Fibroblast of villous mesenchyme (primary cell): ENCODE measurements around the gene LRRC51. TPM values are rescaled to one million over a fixed set of nuclear protein-coding genes. Genes with fewer than 3 reads are reported as not detected.
"Not testable (repeated sequence)": the region's sequence is repeated elsewhere in the genome, so short reads cannot be mapped to it uniquely, and the experiment has no call there.

Experiments used
- DNase-seq: peaks from one replicate; pipeline ENCODE4 v3.0.0-alpha.2; 2010; ENCODE audit warnings: low read depth
- H3K4me3 ChIP-seq: 2 replicates; pipeline ENCODE4 v1.5.1; 2011; ENCODE audit warnings: low read depth, mild to moderate bottlenecking, low read length
- small RNA-seq: library from RNA; depleted of rRNA; stranded (forward); fragments of <200 nt; gene quantifications from one replicate; pipeline ENCODE3, GENCODE V24; 2012
- total RNA-seq: library from RNA; depleted of rRNA; stranded (reverse); fragments of >200 nt; gene quantifications from 2 replicates; pipeline ENCODE4 v1.2.3, GENCODE V29; 2012
- TF ChIP-seq, protein P1 (sequence below): IDR thresholded peaks from 2 replicates; pipeline ENCODE4 v1.5.1; 2012; ENCODE audit warnings: low read depth, mild to moderate bottlenecking, low read length; ENCODE audit not compliant: insufficient read depth

The LRRC51 gene
- total RNA-seq, 1 donor = 4.3 TPM

DNA sequence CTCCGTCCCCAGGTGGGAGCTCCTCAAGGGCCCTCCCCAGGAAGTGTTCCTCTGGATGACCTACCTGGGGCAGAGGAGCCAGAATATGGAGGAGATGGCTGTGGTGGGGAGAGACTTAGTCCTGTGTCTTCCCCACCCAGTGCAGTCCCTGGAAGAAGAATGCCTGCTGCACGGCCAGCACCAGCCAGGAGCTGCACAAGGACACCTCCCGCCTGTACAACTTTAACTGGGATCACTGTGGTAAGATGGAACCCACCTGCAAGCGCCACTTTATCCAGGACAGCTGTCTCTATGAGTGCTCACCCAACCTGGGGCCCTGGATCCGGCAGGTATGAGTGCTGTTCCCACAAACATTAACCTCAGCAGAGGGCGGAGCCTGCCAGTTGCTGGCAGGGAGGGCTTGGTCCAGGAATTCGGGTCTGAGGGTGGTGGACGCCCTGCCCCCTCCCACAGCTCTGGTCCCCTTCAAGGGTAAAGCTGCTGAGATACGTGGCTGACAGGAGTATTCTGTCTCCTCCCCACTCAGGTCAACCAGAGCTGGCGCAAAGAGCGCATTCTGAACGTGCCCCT lies 58.3 kb downstream of the LRRC51 start:
- TF ChIP-seq, protein P1, sequence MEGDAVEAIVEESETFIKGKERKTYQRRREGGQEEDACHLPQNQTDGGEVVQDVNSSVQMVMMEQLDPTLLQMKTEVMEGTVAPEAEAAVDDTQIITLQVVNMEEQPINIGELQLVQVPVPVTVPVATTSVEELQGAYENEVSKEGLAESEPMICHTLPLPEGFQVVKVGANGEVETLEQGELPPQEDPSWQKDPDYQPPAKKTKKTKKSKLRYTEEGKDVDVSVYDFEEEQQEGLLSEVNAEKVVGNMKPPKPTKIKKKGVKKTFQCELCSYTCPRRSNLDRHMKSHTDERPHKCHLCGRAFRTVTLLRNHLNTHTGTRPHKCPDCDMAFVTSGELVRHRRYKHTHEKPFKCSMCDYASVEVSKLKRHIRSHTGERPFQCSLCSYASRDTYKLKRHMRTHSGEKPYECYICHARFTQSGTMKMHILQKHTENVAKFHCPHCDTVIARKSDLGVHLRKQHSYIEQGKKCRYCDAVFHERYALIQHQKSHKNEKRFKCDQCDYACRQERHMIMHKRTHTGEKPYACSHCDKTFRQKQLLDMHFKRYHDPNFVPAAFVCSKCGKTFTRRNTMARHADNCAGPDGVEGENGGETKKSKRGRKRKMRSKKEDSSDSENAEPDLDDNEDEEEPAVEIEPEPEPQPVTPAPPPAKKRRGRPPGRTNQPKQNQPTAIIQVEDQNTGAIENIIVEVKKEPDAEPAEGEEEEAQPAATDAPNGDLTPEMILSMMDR = no peak

DNA sequence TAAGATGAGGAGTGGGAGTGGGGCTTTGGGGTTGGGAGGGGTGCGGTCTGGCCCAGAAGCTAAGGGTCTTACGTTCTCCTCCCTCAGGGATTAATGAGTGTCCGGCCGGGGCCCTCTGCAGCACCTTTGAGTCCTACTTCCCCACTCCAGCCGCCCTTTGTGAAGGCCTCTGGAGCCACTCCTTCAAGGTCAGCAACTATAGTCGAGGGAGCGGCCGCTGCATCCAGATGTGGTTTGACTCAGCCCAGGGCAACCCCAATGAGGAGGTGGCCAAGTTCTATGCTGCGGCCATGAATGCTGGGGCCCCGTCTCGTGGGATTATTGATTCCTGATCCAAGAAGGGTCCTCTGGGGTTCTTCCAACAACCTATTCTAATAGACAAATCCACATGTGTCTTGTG lies 58.9 kb downstream of the LRRC51 start:
- no peak overlapping the region for H3K4me3 ChIP-seq
- DNase-seq = no peak
- TF ChIP-seq, protein P1 = no peak

More for the DNA sequence above, 58.3 kb downstream of the LRRC51 start:
- DNase-seq = no peak
- H3K4me3 ChIP-seq = no peak overlapping the region

- no peak for DNase-seq
- TF ChIP-seq, protein P1 = no peak
- H3K4me3 ChIP-seq = no peak overlapping the region
Measured at GRCh38 chr11:72140661-72141060, 60.0 kb downstream of the LRRC51 start.

GRCh38 chr11:72141066-72141465 lies 60.4 kb downstream of the LRRC51 start:
- TF ChIP-seq, protein P1 = no peak
- peak; percentile 76 for DNase-seq
- no peak overlapping the region for H3K4me3 ChIP-seq

DNA sequence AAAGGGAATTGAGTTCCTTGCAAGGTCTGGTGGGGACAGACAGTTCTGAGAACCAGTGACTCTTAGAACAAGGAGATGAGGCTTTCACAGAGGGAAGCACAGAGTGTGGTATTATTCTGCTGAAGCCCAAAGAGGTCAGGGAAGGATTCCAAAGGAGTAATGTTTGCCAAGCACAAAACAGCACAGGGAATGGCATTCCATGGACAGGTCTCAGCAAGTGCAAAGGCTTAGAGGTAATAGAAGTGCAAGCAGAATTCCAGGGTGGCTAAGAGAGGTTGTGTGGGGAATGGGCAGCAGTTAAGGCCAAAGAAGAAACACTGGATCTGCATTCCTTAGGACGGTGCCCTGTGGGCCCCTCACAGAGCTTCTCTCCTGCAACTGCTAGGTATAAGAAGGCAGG lies 61.4 kb downstream of the LRRC51 start:
- H3K4me3 ChIP-seq, DNase-seq: not testable (repeated sequence)

GRCh38 chr11:72142543-72142942 lies 61.9 kb downstream of the LRRC51 start:
- not testable (repeated sequence) for DNase-seq, H3K4me3 ChIP-seq

DNA sequence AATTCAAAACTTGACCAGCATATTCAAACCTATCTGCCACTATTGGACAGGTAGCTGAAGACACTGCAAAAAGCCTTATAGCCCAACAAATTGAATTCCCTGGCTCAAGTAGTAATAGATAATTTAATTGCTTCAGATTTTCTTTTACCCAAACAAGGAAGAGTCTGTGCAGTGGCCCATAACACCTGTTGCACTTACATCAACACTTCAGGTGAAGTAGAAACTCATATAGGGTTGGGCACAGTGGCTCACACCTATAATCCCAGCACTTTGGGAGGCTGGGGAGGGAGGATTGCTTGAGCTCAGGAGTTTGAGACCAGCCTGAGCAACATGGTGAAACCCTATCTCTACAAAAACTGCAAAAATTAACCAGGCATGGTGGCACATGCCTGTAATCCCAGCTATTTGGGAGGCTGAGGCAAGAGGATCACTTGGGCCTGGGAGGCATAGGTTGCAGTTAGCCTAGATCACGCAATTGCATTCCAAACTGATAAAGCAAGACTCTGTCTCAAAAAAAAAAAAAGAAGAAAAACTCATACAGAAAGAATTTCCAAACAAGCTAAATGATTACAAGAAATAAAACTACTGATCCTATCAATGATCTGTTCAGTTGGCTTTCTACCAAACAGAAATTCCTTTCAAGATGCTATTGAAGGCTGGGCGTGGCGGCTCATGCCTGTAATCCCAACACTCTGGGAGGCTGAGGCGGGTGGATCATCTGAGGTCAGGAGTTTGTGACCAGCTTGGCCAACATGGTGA lies 64.3 kb downstream of the LRRC51 start:
- peak; percentile 86 for DNase-seq
- TF ChIP-seq, protein P1 = no peak
- no peak overlapping the region for H3K4me3 ChIP-seq

Small RNA genes within 50 kb of the gene (small RNA-seq; reads per million reads assigned to genes)
- gene MIR3165 (0.47 reads per million), gene RNU6-72P (not detected)

Other genes with a start within 250 kb of the LRRC51 start
- gene DEFB108B, start 247.7 kb upstream of the LRRC51 start, total RNA-seq = not detected in 2 replicates
- gene DEFB131B, start 202.4 kb upstream of the LRRC51 start, total RNA-seq = not detected in 2 replicates
- gene XNDC1N, start 152.3 kb upstream of the LRRC51 start, total RNA-seq = 9.1 and 9.7 TPM in 2 replicates
- 24.5 and 27.2 TPM in 2 replicates for gene RNF121, start 151.8 kb upstream of the LRRC51 start, total RNA-seq
- 2.6 and 4.2 TPM in 2 replicates for gene IL18BP, start 81.9 kb upstream of the LRRC51 start, total RNA-seq
- 158 and 169 TPM in 2 replicates for gene NUMA1, start 308 bp upstream of the LRRC51 start, total RNA-seq
- 155 and 174 TPM in 2 replicates for gene LAMTOR1, start 22.4 kb downstream of the LRRC51 start, total RNA-seq
- not detected in 2 replicates for gene TOMT, start 25.1 kb downstream of the LRRC51 start, total RNA-seq
- 32.8 and 48.3 TPM in 2 replicates for gene ANAPC15, start 31.8 kb downstream of the LRRC51 start, total RNA-seq
- gene FOLR3, start 54.9 kb downstream of the LRRC51 start, total RNA-seq = 0.64 and 2.6 TPM in 2 replicates
- not detected in 2 replicates for gene FOLR1, start 111.3 kb downstream of the LRRC51 start, total RNA-seq
- not detected in 2 replicates for gene FOLR2, start 135.9 kb downstream of the LRRC51 start, total RNA-seq
- gene INPPL1, start 143.9 kb downstream of the LRRC51 start, total RNA-seq = 123 and 163 TPM in 2 replicates
- gene PHOX2A, start 163.3 kb downstream of the LRRC51 start, total RNA-seq = not detected in 2 replicates